ENCODE measurements around the gene GAA.

GRCh38 chr17:80081596-80081995 lies 19.8 kb upstream of the GAA start:
- TF ChIP-seq CTCF (conservative IDR thresholded peaks at IDR 0.05; ENCODE audit: low read length) = no peak
- TF ChIP-seq EZH2phosphoT487 (IDR thresholded peaks at IDR 0.05; ENCODE audit: borderline replicate concordance) = no peak

Data from Loucy (cell line).